HepG2 (cell line): ENCODE data around the gene PRAMEF14.
"Not testable (repeated sequence)": the region's sequence is repeated elsewhere in the genome, so short reads cannot be mapped to it uniquely, and the experiment has no call there.

Source experiments
- CBX5 ChIP-seq: sonication (generic); formaldehyde crosslinking; IDR thresholded peaks from 2 replicates; pipeline ENCODE4 v1.4.0; 2020; ENCODE audit warnings: missing genetic modification reagents, borderline replicate concordance
- TF ChIP-seq, protein P1 (sequence below): sonication (generic); formaldehyde crosslinking; IDR thresholded peaks from 2 replicates; pipeline ENCODE4 v1.4.0; 2020; ENCODE audit warnings: missing genetic modification reagents, borderline replicate concordance

DNA sequence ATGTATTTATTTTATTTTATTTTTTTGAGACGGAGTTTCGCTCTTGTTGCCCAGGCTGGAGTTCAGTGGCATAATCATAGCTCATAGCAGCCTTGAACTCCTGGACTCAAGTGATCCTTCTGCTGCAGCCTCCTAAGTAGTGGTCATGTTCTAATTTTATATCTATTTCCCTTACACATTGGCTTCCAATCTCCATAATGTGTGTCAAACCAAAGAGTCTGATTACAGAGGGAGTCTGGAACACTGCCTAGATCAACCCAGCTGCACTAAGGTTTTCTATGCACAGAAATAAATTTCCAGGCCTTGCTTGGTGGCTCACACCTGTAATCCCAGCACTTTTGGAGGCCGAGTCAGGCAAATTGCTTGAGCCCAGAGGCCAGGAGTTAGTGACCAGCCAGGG is 32.0 kb upstream of the PRAMEF14 start:
- TF ChIP-seq, protein P1, sequence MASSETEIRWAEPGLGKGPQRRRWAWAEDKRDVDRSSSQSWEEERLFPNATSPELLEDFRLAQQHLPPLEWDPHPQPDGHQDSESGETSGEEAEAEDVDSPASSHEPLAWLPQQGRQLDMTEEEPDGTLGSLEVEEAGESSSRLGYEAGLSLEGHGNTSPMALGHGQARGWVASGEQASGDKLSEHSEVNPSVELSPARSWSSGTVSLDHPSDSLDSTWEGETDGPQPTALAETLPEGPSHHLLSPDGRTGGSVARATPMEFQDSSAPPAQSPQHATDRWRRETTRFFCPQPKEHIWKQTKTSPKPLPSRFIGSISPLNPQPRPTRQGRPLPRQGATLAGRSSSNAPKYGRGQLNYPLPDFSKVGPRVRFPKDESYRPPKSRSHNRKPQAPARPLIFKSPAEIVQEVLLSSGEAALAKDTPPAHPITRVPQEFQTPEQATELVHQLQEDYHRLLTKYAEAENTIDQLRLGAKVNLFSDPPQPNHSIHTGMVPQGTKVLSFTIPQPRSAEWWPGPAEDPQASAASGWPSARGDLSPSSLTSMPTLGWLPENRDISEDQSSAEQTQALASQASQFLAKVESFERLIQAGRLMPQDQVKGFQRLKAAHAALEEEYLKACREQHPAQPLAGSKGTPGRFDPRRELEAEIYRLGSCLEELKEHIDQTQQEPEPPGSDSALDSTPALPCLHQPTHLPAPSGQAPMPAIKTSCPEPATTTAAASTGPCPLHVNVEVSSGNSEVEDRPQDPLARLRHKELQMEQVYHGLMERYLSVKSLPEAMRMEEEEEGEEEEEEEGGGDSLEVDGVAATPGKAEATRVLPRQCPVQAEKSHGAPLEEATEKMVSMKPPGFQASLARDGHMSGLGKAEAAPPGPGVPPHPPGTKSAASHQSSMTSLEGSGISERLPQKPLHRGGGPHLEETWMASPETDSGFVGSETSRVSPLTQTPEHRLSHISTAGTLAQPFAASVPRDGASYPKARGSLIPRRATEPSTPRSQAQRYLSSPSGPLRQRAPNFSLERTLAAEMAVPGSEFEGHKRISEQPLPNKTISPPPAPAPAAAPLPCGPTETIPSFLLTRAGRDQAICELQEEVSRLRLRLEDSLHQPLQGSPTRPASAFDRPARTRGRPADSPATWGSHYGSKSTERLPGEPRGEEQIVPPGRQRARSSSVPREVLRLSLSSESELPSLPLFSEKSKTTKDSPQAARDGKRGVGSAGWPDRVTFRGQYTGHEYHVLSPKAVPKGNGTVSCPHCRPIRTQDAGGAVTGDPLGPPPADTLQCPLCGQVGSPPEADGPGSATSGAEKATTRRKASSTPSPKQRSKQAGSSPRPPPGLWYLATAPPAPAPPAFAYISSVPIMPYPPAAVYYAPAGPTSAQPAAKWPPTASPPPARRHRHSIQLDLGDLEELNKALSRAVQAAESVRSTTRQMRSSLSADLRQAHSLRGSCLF: not testable (repeated sequence)
- not testable (repeated sequence) for TF ChIP-seq CBX5 (CRISPR knock-in tag)
